ENCODE results near the gene IL3.

GRCh38 chr5:132079619-132080018 lies 19.2 kb downstream of the IL3 start:
- TF ChIP-seq, protein P1, sequence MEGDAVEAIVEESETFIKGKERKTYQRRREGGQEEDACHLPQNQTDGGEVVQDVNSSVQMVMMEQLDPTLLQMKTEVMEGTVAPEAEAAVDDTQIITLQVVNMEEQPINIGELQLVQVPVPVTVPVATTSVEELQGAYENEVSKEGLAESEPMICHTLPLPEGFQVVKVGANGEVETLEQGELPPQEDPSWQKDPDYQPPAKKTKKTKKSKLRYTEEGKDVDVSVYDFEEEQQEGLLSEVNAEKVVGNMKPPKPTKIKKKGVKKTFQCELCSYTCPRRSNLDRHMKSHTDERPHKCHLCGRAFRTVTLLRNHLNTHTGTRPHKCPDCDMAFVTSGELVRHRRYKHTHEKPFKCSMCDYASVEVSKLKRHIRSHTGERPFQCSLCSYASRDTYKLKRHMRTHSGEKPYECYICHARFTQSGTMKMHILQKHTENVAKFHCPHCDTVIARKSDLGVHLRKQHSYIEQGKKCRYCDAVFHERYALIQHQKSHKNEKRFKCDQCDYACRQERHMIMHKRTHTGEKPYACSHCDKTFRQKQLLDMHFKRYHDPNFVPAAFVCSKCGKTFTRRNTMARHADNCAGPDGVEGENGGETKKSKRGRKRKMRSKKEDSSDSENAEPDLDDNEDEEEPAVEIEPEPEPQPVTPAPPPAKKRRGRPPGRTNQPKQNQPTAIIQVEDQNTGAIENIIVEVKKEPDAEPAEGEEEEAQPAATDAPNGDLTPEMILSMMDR (IDR thresholded peaks at IDR 0.05), result no peak
- no peak for TF ChIP-seq POLR2A (IDR thresholded peaks at IDR 0.05)
